Measurements from ENCODE around the gene ASPM. TPM values are rescaled to one million over a fixed set of nuclear protein-coding genes. Genes with fewer than 3 reads are reported as not detected.
"Not testable (repeated sequence)": the region's sequence is repeated elsewhere in the genome, so short reads cannot be mapped to it uniquely, and the experiment has no call there.

Gene ASPM
- total RNA-seq, 1 experiment from 2014 or later = 67.7 TPM

DNA sequence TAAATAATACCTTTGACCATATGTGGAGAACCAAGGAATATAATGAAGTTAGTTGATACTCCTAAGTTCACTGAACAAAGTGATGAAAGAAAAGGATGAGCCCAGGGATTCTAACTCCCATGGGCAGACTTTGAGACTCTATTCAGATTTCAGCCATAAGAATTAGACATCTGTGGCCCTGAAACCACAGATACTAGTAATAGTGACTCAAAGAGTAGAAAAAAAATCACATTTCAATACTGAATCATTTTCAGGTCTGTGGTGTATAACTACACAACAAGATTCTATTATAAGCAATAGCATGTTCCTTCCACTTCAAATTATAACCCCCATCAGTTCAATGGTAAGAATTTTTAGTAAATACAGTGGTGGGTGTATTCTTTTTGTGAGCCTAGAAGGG, 63.0 kb downstream of the ASPM start:
- no peak for DNase-seq (ENCODE audit: extremely low read depth, low read depth)

DNA sequence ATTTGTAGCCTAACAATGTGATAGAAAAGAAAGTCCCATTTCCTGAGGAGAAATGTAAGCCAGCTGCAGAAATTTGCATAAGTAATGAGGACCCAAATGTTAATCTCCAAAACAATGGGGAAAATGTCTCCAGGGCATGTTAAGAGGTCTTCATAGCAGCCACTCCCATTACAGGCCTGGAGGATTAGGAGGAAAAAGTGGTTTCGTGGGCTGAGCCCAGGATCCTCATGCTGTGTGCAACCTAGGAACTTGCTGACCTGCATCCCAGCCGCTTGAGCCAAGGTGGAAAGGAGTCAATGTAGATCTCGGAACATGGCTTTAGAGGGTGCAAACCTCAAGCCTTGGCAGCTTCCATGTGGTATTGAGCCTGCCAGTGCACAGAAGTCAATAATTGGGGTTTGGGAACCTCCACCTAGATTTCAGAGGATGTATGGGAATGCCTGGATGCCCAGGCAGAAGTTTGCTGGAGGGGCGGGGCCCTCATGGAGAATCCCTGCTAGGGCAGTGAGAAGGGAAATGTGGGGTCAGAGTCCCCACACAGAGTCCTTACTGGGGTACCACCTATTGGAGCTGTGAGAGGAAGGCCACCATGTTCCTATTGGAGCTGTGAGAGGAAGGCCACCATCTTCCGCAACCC, 65.2 kb downstream of the ASPM start:
- no peak for DNase-seq (ENCODE audit: extremely low read depth, low read depth)

DNA sequence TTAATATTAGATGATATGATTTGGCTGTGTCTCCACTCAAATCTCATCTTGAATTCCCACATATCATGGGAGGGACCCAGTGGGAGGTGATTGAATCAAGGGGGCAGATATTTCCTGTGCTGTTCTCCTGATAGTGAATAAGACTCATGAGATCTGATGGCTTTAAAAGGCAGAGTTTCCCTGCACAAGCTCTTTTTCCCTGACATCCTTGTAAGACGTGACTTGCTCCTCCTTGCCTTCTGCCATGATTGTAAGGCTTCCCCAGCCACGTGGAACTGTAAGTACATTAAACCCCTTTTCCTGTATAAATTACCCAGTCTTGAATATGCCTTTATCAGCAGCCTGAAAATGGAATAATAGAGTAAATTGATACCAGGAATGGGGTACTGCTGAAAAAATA, 66.1 kb downstream of the ASPM start:
- no peak for DNase-seq (ENCODE audit: extremely low read depth, low read depth)

DNA sequence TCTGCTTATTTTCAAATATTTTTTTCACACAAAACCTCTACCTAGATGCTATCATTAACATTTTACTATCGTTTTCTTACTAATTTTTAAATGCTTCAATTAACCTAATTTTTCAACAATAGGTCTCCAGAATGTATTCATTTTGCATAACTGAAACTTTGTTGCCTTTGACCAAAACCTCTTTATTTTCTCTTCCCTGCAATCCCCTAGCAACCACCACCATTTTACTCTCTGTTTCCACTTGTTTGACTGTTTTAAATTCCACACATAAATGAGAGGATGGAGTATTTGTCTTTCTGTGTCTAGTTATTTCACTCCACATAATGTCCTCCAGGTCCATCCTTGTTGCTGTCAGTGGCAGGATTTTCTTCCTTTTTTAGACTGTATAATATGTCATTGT, 69.9 kb downstream of the ASPM start:
- DNase-seq (ENCODE audit: extremely low read depth, low read depth) = no peak

DNA sequence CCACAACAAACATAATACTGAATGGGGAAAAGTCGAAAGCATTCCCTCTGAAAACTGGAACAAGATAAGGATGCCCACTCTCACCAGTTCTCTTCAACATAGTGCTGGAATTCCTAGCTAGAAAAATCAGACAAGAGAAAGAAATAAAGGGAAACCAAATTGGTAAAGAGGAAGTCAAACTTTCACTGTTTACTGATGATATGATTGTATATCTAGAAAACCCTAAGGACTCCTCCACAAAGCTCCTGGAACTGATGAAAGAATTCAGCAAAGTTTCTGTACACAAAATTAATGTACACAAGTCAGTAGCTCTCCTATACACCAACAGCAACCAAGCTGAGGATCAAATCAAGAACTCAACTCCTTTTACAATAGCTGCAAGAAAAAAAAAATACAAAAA, 72.5 kb downstream of the ASPM start:
- no peak for DNase-seq (ENCODE audit: extremely low read depth, low read depth)

DNA sequence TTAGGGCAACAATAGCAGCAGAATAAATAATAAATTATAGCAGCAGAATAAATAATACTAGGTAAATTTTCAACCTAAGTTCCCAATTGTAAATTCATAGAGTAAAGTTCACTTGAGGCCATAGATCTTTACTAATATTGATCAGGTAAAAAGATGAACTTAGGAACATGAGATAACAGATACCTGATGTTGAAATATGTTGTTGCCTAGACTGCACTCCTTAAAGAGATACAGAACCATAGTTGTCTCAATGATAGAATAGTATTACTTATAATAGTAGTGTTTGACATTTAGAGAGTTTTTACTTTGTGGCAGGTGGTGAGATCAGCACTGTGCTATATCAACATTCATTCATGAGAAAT, 79.0 kb downstream of the ASPM start:
- DNase-seq (ENCODE audit: extremely low read depth, low read depth) = no peak

DNA sequence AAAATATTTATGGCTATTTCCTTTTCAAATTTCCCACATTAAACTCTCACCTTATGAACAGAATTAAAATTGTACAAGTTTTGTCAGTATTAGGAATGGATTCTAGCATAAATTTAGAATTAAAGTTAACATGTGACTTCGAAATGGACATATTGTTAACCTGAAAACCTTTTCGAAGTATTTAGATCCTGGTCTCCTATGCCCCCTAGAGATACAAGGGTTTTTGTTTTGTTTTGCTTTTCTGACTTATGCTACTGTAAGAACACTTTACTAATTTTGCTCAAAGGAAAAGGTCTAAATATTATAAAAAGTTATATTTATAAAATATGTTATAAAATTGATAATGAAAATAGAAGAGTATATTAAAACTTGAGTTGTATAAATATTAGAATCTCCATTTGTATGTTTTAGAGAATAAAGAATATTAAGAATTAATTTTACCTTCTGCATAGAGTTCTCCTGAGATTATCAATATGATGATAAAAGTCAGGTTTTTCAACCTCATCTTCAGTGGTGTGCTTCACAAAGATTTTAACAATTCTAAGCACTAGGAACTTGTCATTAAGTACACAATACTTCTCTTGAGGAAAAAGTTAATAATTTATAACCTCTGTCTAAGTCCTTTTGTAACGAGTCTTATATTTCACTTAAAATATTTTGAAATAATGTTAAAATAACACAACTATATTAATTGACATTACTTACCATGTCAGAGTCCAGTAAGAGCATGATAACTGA, 79.6 kb downstream of the ASPM start, which contains the start of gene F13B:
TSS of gene F13B (minus strand) at position 542 of the 738 bp plus-strand sequence. CDS start at position 505, 37 bp downstream.
- DNase-seq (ENCODE audit: extremely low read depth, low read depth) = no peak

DNA sequence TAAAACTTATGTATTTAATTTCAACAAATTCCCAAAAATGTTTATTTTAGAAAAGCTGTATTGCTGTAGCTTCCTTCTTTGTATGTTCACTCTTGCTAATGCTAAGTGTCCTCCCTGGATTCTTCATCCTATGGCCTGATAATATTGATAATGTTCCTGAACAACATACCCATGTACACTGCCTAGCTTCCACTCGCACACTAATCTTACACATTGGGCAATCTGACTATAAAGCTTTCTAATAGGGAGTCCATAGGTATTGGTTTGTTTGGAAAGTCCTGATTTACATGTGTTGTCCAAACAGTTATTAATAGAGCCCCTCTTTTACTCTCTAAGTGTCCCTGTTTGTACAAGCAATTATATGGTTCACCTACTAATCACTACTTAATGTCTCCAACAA, 80.2 kb downstream of the ASPM start:
- no peak for DNase-seq (ENCODE audit: extremely low read depth, low read depth)

DNA sequence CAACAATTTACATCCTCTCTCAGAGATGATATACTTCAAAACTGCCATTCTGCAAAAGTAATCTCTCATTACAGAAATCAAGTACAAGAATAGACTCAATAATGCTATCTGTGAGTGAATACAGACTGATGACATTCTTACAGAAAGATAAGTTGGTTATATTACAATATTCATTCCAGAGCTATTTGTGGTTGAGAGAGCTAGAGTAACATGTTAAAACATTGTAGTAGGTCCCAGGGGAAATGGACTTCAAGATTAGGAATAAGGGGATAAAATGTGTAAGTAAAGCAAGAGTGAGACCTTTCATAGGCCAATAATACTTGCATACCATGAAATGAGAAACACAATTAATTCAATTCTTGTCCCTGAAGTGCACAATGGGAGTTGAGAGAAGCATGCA, 80.9 kb downstream of the ASPM start:
- no peak for DNase-seq (ENCODE audit: extremely low read depth, low read depth)

DNA sequence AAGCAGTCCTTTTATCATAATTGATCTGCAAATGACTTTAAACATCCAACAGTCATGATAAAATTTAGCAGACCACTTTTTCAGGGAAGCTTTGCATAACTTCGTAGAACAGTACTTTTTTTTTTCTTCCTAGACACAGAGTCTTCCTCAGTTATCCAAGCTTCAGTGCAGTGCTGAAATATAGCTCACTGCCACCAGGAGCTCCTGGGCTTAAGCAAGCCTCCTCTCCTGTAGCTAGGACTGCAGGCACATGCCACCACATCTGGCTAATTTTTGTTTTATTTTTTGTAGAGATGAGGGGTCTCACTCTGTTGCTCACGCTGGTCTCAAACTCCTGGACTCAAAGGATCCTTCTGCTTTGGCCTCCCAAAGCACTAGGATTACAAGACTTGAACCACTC, 83.3 kb downstream of the ASPM start:
- DNase-seq (ENCODE audit: extremely low read depth, low read depth) = no peak

DNA sequence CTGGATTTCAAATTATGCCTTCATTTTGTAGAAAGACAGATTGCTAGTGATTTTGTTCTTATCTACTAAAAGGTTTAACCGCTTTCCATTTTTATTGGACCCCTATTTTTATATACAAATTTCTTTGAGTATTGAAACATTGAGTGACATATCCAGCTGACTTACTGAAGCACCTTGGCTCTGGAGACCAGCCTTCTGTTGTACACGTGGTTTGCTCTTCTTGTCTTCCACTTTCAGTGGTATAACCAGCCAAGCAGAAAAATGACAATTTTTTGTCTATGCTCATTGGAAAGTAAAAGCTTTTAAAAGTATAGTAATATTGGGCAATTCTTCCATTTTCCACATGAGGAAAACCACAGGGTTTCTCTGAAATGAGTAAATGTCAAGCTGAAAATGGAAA, 83.8 kb downstream of the ASPM start:
- DNase-seq (ENCODE audit: extremely low read depth, low read depth) = no peak

DNA sequence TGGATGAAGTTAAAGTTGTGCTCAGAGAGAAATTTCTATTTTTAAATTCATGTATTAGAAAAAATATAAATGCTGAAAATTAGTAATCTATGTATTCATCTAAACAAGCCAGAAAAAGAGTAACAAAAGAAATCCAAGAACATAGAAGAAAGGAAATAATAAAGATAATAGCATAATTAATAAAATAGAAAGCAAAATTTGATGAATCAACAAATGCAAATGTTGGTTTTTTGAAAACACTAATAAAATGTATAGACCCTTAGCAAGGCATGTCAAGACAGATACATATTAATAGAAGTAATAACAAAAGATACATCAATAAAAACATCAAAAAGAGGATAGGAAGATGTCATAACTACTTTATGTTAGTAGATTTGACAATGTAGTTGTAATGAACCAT, 97.4 kb downstream of the ASPM start:
- DNase-seq (ENCODE audit: extremely low read depth, low read depth) = no peak

DNA sequence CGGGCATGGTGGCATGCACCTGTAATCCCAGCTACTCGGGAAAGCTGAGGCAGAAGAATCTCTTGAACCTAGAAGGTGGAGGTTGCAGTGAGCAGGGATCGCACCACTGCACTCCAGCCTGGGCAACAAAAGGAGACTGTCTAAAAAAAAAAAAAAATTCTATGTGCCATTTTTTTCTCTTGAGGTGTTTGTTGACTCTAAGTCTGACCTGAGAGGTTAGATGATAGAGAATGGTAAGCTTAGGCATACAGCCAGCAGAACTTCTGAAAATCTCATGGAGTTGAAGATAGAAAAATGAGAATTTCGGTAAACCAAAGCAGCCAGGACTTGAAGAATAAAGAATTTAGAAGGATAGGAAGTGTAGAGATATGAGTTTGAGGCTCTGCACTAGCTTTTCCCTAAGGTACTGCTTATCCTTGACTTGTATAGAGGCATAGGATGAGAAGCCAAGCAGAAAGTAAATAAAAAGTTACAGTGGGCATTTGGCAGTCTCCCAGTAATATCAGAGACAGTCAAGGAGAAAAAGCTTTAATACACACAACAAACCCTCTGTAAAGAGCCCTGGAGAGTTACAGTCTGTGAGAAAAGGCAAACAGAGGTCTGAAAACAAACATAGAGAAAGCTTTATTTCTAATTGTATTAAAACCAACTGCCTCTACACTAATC, 103.7 kb downstream of the ASPM start:
- DNase-seq (ENCODE audit: extremely low read depth, low read depth) = no peak

DNA sequence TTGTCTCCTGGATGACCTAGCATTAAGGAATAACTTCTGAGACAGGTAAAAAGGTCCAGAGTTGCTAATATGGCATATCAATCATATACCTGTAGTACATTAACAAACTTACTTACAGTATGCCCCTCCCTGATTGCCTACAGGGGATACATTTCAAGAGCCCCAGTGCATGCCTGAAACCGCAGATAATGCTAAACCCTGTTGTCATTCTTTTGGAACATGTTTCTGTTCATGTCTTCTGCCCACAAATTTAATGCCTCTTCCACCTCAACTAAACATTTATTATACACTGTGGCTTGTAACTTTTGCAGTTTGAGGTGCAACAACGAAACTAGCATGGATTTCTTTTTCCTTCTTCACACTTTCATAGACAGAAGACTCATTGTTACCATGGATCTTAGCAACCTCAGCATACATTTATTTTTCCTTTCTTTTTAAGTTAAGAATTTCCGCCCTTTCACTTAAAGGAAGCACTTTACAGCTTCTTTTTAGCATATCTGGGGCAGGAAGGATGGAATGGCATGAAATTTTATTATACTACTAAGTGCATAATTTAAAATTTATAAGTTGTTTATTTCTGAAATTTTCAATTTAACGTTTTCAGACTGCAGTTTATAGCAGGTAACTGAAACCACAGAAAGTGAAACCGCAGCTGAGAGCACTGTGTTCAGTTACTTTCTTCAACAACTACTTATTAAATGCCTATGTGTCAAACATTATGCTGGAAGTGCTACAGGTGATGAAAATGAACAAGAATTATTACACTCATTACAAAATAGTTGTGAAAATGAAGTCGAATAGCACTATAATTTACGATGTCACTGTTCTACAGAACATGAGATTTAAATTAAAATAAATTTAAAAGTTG, 104.7 kb downstream of the ASPM start:
- DNase-seq (ENCODE audit: extremely low read depth, low read depth) = no peak

DNA sequence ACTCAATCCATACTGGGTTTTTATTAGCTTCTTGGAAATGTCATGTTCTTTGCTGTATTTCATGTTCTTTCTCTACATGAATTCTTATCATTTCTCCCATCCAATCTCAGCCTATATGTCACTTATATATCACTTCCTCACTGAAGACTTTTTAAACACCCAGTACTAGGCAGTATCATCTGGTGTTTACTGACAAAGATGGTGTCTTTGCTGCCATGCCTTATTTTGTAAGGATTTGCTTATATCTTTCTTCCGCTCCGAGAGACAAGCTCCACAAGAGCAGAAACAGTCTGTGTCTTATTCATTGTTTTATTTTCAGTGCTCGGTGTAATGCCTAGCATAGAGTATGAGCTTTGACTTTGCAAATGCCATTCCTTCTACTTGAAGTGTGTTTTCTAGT, 109.6 kb downstream of the ASPM start:
- DNase-seq (ENCODE audit: extremely low read depth, low read depth) = no peak

DNA sequence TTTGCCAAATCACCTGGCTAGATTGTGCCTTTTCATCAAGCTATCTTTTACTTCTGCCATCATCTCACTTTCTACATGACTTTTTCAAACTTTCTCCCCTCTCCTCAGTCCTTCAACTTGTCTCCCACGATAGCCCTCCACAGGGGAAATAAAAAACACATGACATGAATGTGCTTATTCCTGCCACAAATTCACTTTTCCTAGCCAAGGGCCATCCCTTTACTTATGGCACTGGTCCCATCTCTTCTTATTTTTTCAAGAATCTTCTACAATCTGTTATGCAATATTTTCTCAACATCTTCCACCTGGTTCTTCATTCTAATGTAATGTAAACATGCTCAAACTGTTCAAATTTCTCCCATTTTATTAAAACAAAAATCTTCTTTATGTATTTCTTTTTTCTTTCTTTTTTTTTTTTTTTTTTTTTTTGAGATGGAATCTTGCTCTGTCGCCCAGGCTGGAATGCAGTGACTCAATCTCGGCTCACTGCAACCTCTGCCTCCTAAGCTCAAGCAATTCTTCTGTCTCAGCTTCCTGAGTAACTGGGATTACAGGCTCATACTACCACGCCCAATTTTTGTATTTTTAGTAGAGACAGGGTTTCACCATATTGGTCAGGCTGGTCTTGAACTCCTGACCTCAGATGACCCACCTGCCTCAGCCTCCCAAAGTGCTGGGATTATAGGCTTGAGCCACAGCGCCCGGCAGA, 111.7 kb downstream of the ASPM start:
- not testable (repeated sequence) for DNase-seq (ENCODE audit: extremely low read depth, low read depth)

All from NCI-H460 (cell line).